Fibroblast of pulmonary artery (primary cell): ENCODE measurements around the gene SPATA32.

Experiments used
- DNase-seq: peaks from one replicate; pipeline ENCODE4 v3.0.0-alpha.2; 2010; ENCODE audit warnings: low read depth
- H3K4me3 ChIP-seq: replicated peaks from 2 replicates; pipeline ENCODE4 v1.5.1; 2011; ENCODE audit warnings: low read depth, mild to moderate bottlenecking, control low read depth, low read length, moderate library complexity
- CTCF ChIP-seq: IDR thresholded peaks from 2 replicates; pipeline ENCODE4 v1.5.1; 2011; ENCODE audit warnings: mild to moderate bottlenecking, control low read depth, low read length, inconsistent platforms; ENCODE audit errors: missing control alignments

Gene SPATA32

GRCh38 chr17:45244725-45245656 lies 16.9 kb downstream of the SPATA32 start:
- H3K4me3 ChIP-seq: no peak overlapping the region
- no peak for DNase-seq

GRCh38 chr17:45243750-45244149 lies 18.1 kb downstream of the SPATA32 start:
- no peak for DNase-seq
- TF ChIP-seq CTCF: no peak
- H3K4me3 ChIP-seq: no peak overlapping the region

More at GRCh38 chr17:45244725-45245656, 16.9 kb downstream of the SPATA32 start:
- no peak for TF ChIP-seq CTCF

- no peak for DNase-seq
- H3K4me3 ChIP-seq: no peak overlapping the region
These were observed 19.9 kb downstream of the SPATA32 start for GRCh38 chr17:45242029-45242414.

GRCh38 chr17:45241328-45242028 lies 20.4 kb downstream of the SPATA32 start:
- no peak for TF ChIP-seq CTCF
- H3K4me3 ChIP-seq: no peak overlapping the region
- no peak for DNase-seq

More at GRCh38 chr17:45242029-45242414, 19.9 kb downstream of the SPATA32 start:
- TF ChIP-seq CTCF: no peak

- H3K4me3 ChIP-seq: no peak overlapping the region
- TF ChIP-seq CTCF: no peak
- no peak for DNase-seq
These were observed 21.0 kb downstream of the SPATA32 start for GRCh38 chr17:45240905-45241327.

GRCh38 chr17:45238155-45238774 lies 23.6 kb downstream of the SPATA32 start:
- DNase-seq: no peak
- no peak for TF ChIP-seq CTCF
- H3K4me3 ChIP-seq: no peak overlapping the region
